CD14-positive monocyte (primary cell): ENCODE data around the gene KCNB1. TPM values are rescaled to one million over a fixed set of nuclear protein-coding genes. Genes with fewer than 3 reads are reported as not detected.

Experiments used
- DNase-seq, 3 donors: peaks; one replicate each; pipeline ENCODE4 v3.0.0-alpha.2; 2011 to 2022
- H2AFZ ChIP-seq: 2 replicates; pipeline ENCODE4 v1.6.0; 2012; ENCODE audit warnings: mild to moderate bottlenecking, low read depth, low read length, inconsistent platforms; ENCODE audit not compliant: insufficient read depth, poor library complexity, severe bottlenecking
- H3K27ac ChIP-seq, 2 donors: 1 replicate in 1 of 2; 2 replicates in 1 of 2; pipeline ENCODE4 v1.5.1; 2012 to 2013; ENCODE audit warnings: low read length in 2 of 2, control low read depth in 1 of 2, inconsistent platforms in 1 of 2, low read depth in 1 of 2, mild to moderate bottlenecking in 1 of 2
- H3K27me3 ChIP-seq, 2 donors: one replicate each; pipeline versions ENCODE4 v1.6.0 to v1.6.1; 2011 to 2013; ENCODE audit warnings: low read length in 2 of 2; ENCODE audit not compliant: control insufficient read depth in 2 of 2, insufficient read depth in 2 of 2
- H3K36me3 ChIP-seq, 2 donors: replicated peaks in 1 of 2; 1 replicate in 1 of 2; 2 replicates in 1 of 2; pipeline versions ENCODE4 v1.5.1 to v1.6.1; 2012 to 2013; ENCODE audit warnings: low read length in 2 of 2, control low read depth in 1 of 2, inconsistent platforms in 1 of 2, mild to moderate bottlenecking in 1 of 2; ENCODE audit not compliant: insufficient read depth in 2 of 2, control insufficient read depth in 1 of 2
- H3K4me1 ChIP-seq, 2 donors: 1 replicate in 1 of 2; 2 replicates in 1 of 2; pipeline versions ENCODE4 v1.5.1 to v1.6.1; 2012 to 2013; ENCODE audit warnings: low read length in 2 of 2, control low read depth in 1 of 2, inconsistent platforms in 1 of 2, mild to moderate bottlenecking in 1 of 2, moderate library complexity in 1 of 2; ENCODE audit not compliant: insufficient read depth in 2 of 2, control insufficient read depth in 1 of 2
- H3K4me2 ChIP-seq: replicated peaks from 2 replicates; pipeline ENCODE3; 2012; ENCODE audit warnings: low read length, moderate library complexity, mild to moderate bottlenecking; ENCODE audit not compliant: poor library complexity, severe bottlenecking; ENCODE audit errors: extremely low read depth
- H3K4me3 ChIP-seq, 3 experiments: fragments of 200-600 bp in 1 of 3; sonication (generic) in 1 of 3; replicated peaks in 1 of 3; 1 replicate in 2 of 3; 2 replicates in 1 of 3; pipeline ENCODE4 v1.5.1; 2011 to 2013; ENCODE audit warnings: low read length in 3 of 3, mild to moderate bottlenecking in 3 of 3, control low read depth in 2 of 3, low read depth in 2 of 3, inconsistent platforms in 1 of 3, moderate library complexity in 1 of 3
- H3K79me2 ChIP-seq: 2 replicates; pipeline ENCODE4 v1.6.0; 2012; ENCODE audit warnings: mild to moderate bottlenecking, control low read depth, inconsistent platforms, low read length, moderate library complexity; ENCODE audit not compliant: insufficient read depth
- H3K9ac ChIP-seq: 2 replicates; pipeline ENCODE4 v1.6.0; 2017; ENCODE audit warnings: low read length, mild to moderate bottlenecking; ENCODE audit not compliant: insufficient read depth, poor library complexity, severe bottlenecking
- H3K9me3 ChIP-seq, 2 donors: replicated peaks in 1 of 2; 1 replicate in 1 of 2; 2 replicates in 1 of 2; pipeline versions ENCODE4 v1.5.1 to v1.6.1; 2012 to 2013; ENCODE audit warnings: low read length in 2 of 2, control low read depth in 1 of 2; ENCODE audit not compliant: control insufficient read depth in 1 of 2, insufficient read depth in 1 of 2
- H4K20me1 ChIP-seq: 2 replicates; pipeline ENCODE4 v1.6.0; 2012; ENCODE audit warnings: mild to moderate bottlenecking, low read length, control low read depth, moderate library complexity; ENCODE audit not compliant: insufficient read depth
- H3K27ac Mint-ChIP-seq, 7 donors: one replicate each; pipeline ENCODE4 v1.8.0; 2020; ENCODE audit warnings: mild to moderate bottlenecking in 7 of 7, mixed read lengths in 7 of 7, moderate library complexity in 6 of 7, inconsistent platforms in 2 of 7
- H3K27me3 Mint-ChIP-seq, 3 donors: one replicate each; pipeline ENCODE4 v1.8.0; 2021 to 2022; ENCODE audit warnings: low read depth in 3 of 3, mild to moderate bottlenecking in 3 of 3, mixed read lengths in 3 of 3, moderate library complexity in 3 of 3, inconsistent platforms in 1 of 3
- H3K36me3 Mint-ChIP-seq, 2 donors: one replicate each; pipeline ENCODE4 v1.8.0; 2020; ENCODE audit warnings: mixed read lengths in 2 of 2, inconsistent platforms in 1 of 2, mild to moderate bottlenecking in 1 of 2
- H3K4me1 Mint-ChIP-seq: one replicate; pipeline ENCODE4 v1.8.0; 2020; ENCODE audit warnings: mild to moderate bottlenecking, mixed read lengths
- H3K4me3 Mint-ChIP-seq, 2 donors: one replicate each; pipeline ENCODE4 v1.8.0; 2020; ENCODE audit warnings: mild to moderate bottlenecking in 2 of 2, mixed read lengths in 2 of 2, moderate library complexity in 1 of 2
- H3K9me3 Mint-ChIP-seq, 7 donors: one replicate each; pipeline ENCODE4 v1.8.0; 2020 to 2022; ENCODE audit warnings: mixed read lengths in 7 of 7, mild to moderate bottlenecking in 6 of 7, moderate library complexity in 6 of 7, inconsistent platforms in 2 of 7
- CTCF ChIP-seq: fragments of 200-600 bp; IDR thresholded peaks from one replicate; pipeline ENCODE4 v1.8.0; 2022; ENCODE audit warnings: antibody characterized with exemption, mild to moderate bottlenecking
- WGBS: methylation state at CpG from one replicate; pipeline ENCODE4 v1.1.5; 2013; ENCODE audit warnings: missing lambda C conversion rate; ENCODE audit not compliant: insufficient coverage; 5-methylcytosine and 5-hydroxymethylcytosine counted together
- intact Hi-C, 2 donors: fragments of 100-400 bp; cut with micrococcal nuclease; formaldehyde crosslinking; loops; one replicate each; pipeline versions ENCODE4 v1.15.0 to v1.15.1; 2023
- polyA plus RNA-seq, 3 donors: library from polyadenylated mRNA; depleted of rRNA in 1 of 3; unstranded in 2 of 3; stranded (reverse) in 1 of 3; fragments of 300-500 nt in 2 of 3; fragments of >200 nt in 1 of 3; fragmentation: Illumina TruSeq in 2 of 3; gene quantifications; 1 replicate in 2 of 3; 2 replicates in 1 of 3; pipeline ENCODE4 v1.2.3, GENCODE V29; 2012 to 2021

KCNB1 gene
- polyA plus RNA-seq, 3 donors, result not detected

- 87% methylated on average over 8 of the region's 9 CpGs for WGBS
Observed at GRCh38 chr20:49347156-49347555, 135.3 kb downstream of the KCNB1 start.

GRCh38 chr20:49346682-49347081, 135.8 kb downstream of the KCNB1 start:
- no peaks in the 10 kb centered on the region for H3K9me3 Mint-ChIP-seq
- TF ChIP-seq CTCF, result no peak
- Histone ChIP-seq H3K79me2 (no peaks in the 10 kb centered on the region), H4K20me1 (no peaks in the 10 kb centered on the region), H3K4me1 (no peaks in the 10 kb centered on the region), H3K27ac (no peak overlapping the region), H2AFZ (no peak overlapping the region), H3K9me3 (no peaks in the 10 kb centered on the region), H3K9ac (no peak overlapping the region), H3K4me3 (no peak overlapping the region), H3K27me3 (no peaks in the 10 kb centered on the region), H3K36me3 (no peaks in the 10 kb centered on the region), H3K4me2 (no peak overlapping the region)
- no peak overlapping the region for H3K27ac Mint-ChIP-seq
- H3K27me3 Mint-ChIP-seq, result peaks cover 14 to 22% (median 16%) of the 10 kb centered on the region in 3 donors
- intact Hi-C loops, result no loop called here
- DNase-seq, result no peak
- no peak overlapping the region for H3K4me3 Mint-ChIP-seq
- WGBS, result 81% methylated on average over 2 of the region's 3 CpGs
- H3K36me3 Mint-ChIP-seq, result no peaks in the 10 kb centered on the region
- peaks cover 3% of the 10 kb centered on the region for H3K4me1 Mint-ChIP-seq

More at GRCh38 chr20:49347156-49347555, 135.3 kb downstream of the KCNB1 start:
- no peaks in the 10 kb centered on the region for H3K9me3 ChIP-seq
- H3K79me2 ChIP-seq, result no peaks in the 10 kb centered on the region
- no peak for DNase-seq
- Mint-ChIP-seq H3K27ac (no peak overlapping the region), H3K4me1 (peaks cover 3% of the 10 kb centered on the region), H3K9me3 (no peaks in the 10 kb centered on the region), H3K4me3 (no peak overlapping the region), H3K36me3 (no peaks in the 10 kb centered on the region), H3K27me3 (peaks cover 16 to 24% (median 17%) of the 10 kb centered on the region in 3 donors)
- no peak overlapping the region for H3K9ac ChIP-seq
- no peak overlapping the region for H3K4me2 ChIP-seq
- no peaks in the 10 kb centered on the region for H3K36me3 ChIP-seq
- no peak for TF ChIP-seq CTCF
- no peak overlapping the region for H2AFZ ChIP-seq
- H3K4me3 ChIP-seq, result no peak overlapping the region
- intact Hi-C loops, result no loop called here
- no peak overlapping the region for H3K27ac ChIP-seq
- no peaks in the 10 kb centered on the region for H4K20me1 ChIP-seq
- no peaks in the 10 kb centered on the region for H3K27me3 ChIP-seq
- no peaks in the 10 kb centered on the region for H3K4me1 ChIP-seq
